Thymus (tissue), 11 donors: ENCODE data around the gene BRIP1. TPM values are rescaled to one million over a fixed set of nuclear protein-coding genes. Genes with fewer than 3 reads are reported as not detected.

Experiments
- DNase-seq, 9 donors: peaks; one replicate each; pipeline ENCODE4 v3.0.0-alpha.2; 2013; ENCODE audit warnings: low spot score in 9 of 9, low read depth in 6 of 9, missing footprints in 1 of 9
- H3K27ac ChIP-seq, 2 donors: one replicate each; pipeline ENCODE4 v1.5.1; 2013; ENCODE audit warnings: control low read depth in 1 of 2, low read depth in 1 of 2, low read length in 1 of 2, mild to moderate bottlenecking in 1 of 2, moderate library complexity in 1 of 2
- H3K27me3 ChIP-seq, 2 donors: one replicate each; pipeline ENCODE4 v1.5.1; 2013; ENCODE audit warnings: low read length in 1 of 2; ENCODE audit not compliant: control insufficient read depth in 2 of 2, insufficient read depth in 1 of 2
- H3K36me3 ChIP-seq, 2 donors: one replicate each; pipeline ENCODE4 v1.5.1; 2013; ENCODE audit warnings: low read length in 1 of 2, mild to moderate bottlenecking in 1 of 2, moderate library complexity in 1 of 2; ENCODE audit not compliant: control insufficient read depth in 2 of 2, insufficient read depth in 2 of 2
- H3K4me1 ChIP-seq, 2 donors: one replicate each; pipeline ENCODE4 v1.5.1; 2013; ENCODE audit warnings: low read length in 2 of 2; ENCODE audit not compliant: control insufficient read depth in 2 of 2, insufficient read depth in 2 of 2
- H3K4me3 ChIP-seq, 2 donors: one replicate each; pipeline ENCODE4 v1.5.1; 2013; ENCODE audit warnings: low read length in 2 of 2, control low read depth in 1 of 2, mild to moderate bottlenecking in 1 of 2
- H3K9me3 ChIP-seq, 2 donors: one replicate each; pipeline ENCODE4 v1.5.1; 2013; ENCODE audit warnings: low read length in 1 of 2, mild to moderate bottlenecking in 1 of 2; ENCODE audit not compliant: control insufficient read depth in 2 of 2, insufficient read depth in 1 of 2
- WGBS: extraction: QIAGEN DNeasy Blood & Tissue Kit; methylation state at CpG from one replicate; pipeline ENCODE4 v1.1.7; 2013; 5-methylcytosine and 5-hydroxymethylcytosine counted together
- polyA plus RNA-seq: library from polyadenylated mRNA; stranded (reverse); fragments of 200-250 nt; gene quantifications from one replicate; pipeline ENCODE4 v1.2.3, GENCODE V29; 2013
- total RNA-seq: library from RNA; stranded (reverse); fragments of 120-200 nt; gene quantifications from one replicate; pipeline ENCODE4 v1.2.4, GENCODE V29; 2013
- donor health status: healthy.

The BRIP1 gene
- total and polyA plus RNA-seq, 2 donors, result 0.68 to 11.5 TPM

DNA sequence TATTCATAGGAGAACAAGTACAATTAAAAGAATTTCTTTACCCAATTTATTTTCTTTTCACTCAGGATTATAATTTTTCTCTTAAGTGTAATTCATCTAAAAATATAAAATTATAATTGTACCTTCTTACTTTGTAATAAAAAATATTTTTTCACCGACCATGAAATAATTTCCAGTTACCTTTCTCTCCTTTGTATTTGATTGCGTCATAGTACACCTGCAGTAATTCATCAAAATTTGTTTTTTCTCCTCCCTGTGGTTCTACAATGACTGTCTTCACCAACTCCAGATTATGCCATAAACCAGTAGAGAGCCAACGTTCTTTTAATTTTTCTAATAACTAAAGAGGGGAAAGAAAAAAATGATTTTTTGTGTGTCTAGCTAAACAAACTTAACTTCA is 119.1 kb downstream of the BRIP1 start:
- no peak for DNase-seq
- Histone ChIP-seq H3K27ac (no peak overlapping the region), H3K27me3 (no peaks in the 10 kb centered on the region), H3K4me3 (no peak overlapping the region), H3K9me3 (peaks cover 0 to 1% of the 10 kb centered on the region in 2 donors), H3K36me3 (peaks cover 0 to 24% of the 10 kb centered on the region in 2 donors), H3K4me1 (no peaks in the 10 kb centered on the region)
- WGBS, result 99% methylated on average over 3 of the region's 3 CpGs

DNA sequence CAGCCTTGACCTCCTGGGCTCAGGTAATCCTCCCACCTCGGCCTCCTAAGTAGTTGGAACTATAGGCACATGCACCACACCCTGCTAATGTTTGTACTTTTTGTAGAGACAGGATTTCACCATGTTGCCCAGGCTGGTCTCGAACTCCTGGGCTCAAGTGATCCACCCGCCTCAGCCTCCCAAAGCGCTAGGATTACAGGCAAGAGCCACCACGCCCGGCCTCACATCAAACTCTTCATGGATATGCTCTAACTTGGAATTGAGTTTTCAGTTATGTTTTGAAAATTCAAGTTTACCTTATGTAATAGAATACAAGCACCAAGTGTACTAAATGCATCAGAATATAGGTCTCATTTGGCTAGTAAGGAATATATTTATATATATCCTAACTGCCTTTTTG is 119.6 kb downstream of the BRIP1 start:
- H3K9me3 ChIP-seq, result peaks cover 0 to 1% of the 10 kb centered on the region in 2 donors
- no peak overlapping the region for H3K4me3 ChIP-seq
- H3K36me3 ChIP-seq, result peaks cover 0 to 28% of the 10 kb centered on the region in 2 donors
- H3K27ac ChIP-seq, result no peak overlapping the region
- H3K27me3 ChIP-seq, result no peaks in the 10 kb centered on the region
- DNase-seq, result no peak
- H3K4me1 ChIP-seq, result no peaks in the 10 kb centered on the region
- WGBS, result 99% methylated on average over 6 of the region's 6 CpGs

DNA sequence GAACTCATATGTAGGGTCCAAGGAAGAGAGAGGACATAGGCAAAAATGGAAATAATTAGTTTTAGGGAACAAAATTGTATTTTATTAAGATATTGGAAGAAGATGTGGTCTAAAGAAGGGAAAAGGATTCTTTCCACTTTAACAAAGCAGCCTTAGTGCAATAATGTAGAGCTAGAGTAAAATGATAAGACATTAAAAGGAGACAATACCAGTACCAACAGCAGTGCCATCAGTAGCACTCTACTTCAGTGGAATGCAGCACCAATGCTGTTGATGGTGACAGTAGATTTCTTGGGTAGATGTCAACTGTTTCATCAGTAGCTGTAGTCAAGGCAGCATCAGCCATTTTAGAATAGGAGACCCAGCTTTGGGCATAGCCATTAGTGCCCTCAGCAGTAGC is 124.3 kb downstream of the BRIP1 start:
- Histone ChIP-seq H3K27ac (no peak overlapping the region), H3K4me3 (no peak overlapping the region), H3K36me3 (peaks cover 0 to 33% of the 10 kb centered on the region in 2 donors), H3K4me1 (no peaks in the 10 kb centered on the region), H3K9me3 (peaks cover 0 to 1% of the 10 kb centered on the region in 2 donors), H3K27me3 (no peaks in the 10 kb centered on the region)
- no peak for DNase-seq

DNA sequence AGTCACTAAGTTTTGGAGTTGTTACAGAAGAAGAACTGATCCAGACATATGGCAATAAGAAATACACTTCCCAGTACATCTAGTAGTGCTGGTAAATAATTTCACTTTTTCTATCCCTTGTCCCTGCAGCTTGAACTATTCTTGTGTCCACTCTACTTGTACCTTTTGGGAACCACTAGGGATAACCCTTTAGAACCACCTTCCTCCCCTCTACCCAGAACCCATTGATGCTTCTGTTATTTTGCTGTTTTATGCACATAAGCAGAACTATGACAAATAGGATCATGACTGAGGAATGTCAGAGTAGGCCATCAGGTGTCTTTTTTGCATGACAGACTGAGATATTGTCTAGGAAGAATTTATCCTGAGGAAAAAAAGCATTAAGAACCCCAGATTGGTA is 125.1 kb downstream of the BRIP1 start:
- H3K27me3 ChIP-seq, result no peaks in the 10 kb centered on the region

DNA sequence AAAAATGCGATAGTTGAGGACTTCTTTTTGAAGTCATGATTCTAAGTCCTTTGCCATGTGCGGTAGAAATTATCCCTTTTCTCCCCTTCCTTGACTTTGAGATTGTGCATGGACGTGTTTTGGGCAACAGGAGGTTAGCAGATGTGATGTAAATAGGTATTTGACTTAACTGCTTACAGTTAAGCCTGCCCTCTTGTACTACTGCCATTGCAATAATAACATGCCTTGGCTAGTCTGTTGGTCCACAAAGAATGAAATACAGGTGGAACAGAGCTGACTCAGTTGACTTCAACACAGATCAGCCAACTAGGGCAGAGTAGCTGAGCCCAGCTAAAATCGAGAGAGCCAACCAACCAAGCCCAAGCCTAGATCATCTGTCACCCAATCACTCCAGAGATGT is 125.5 kb downstream of the BRIP1 start:
- no peak for DNase-seq
- Histone ChIP-seq H3K4me1 (no peaks in the 10 kb centered on the region), H3K27ac (no peak overlapping the region), H3K36me3 (peaks cover 0 to 32% of the 10 kb centered on the region in 2 donors), H3K4me3 (no peak overlapping the region), H3K9me3 (peaks cover 0 to 1% of the 10 kb centered on the region in 2 donors), H3K27me3 (no peaks in the 10 kb centered on the region)
- 99% methylated on average over 4 of the region's 4 CpGs for WGBS

More for the DNA sequence above, 125.1 kb downstream of the BRIP1 start:
- Histone ChIP-seq H3K36me3 (peaks cover 0 to 33% of the 10 kb centered on the region in 2 donors), H3K27ac (no peak overlapping the region), H3K4me3 (no peak overlapping the region), H3K4me1 (no peaks in the 10 kb centered on the region), H3K9me3 (peaks cover 0 to 1% of the 10 kb centered on the region in 2 donors)
- no peak for DNase-seq

DNA sequence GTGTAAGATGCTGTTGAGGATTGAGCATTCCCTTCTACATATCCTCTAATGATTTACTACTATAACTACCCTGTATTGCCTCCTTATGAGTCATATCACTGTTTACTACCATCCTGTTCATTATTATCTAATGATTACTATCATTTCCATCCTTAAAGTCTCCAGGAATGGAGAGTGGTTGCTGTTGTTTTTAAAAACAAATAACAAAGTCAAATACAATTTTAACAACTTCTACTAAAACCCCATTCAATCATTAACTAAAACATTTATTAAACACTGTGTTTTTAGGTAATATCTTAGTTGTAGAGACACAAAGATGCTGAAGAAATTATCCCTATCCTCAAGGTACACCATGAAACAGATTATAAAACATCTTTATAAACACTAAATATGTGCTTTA is 126.9 kb downstream of the BRIP1 start:
- H3K36me3 ChIP-seq, result peaks cover 0 to 22% of the 10 kb centered on the region in 2 donors
- H3K27ac ChIP-seq, result no peak overlapping the region
- H3K4me3 ChIP-seq, result no peak overlapping the region
- H3K27me3 ChIP-seq, result no peaks in the 10 kb centered on the region
- no peaks in the 10 kb centered on the region for H3K4me1 ChIP-seq
- H3K9me3 ChIP-seq, result no peaks in the 10 kb centered on the region
- no peak for DNase-seq

DNA sequence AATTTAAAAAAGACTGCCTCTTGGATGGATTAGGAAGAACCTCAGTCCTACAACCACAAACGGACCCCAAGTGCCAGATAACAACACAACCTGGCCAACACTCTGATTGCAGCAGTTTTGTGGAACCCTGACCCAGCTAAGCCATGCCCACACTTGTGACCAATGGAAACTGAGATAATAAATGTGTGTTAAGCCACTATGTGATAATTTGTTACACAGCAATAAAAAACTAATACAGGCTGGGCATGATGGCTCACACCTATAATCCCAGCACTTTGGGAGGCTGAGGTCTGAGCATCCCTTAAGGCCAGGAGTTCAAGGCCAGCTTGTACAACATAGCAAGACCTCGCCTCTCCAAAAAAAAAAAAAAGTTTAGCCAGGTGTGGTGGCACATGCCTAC is 127.5 kb downstream of the BRIP1 start:
- peaks cover 0 to 17% of the 10 kb centered on the region in 2 donors for H3K36me3 ChIP-seq
- H3K4me3 ChIP-seq, result no peak overlapping the region
- H3K4me1 ChIP-seq, result no peaks in the 10 kb centered on the region
- H3K27me3 ChIP-seq, result no peaks in the 10 kb centered on the region
- 98% methylated on average over 2 of the region's 2 CpGs for WGBS
- H3K27ac ChIP-seq, result no peak overlapping the region
- H3K9me3 ChIP-seq, result no peaks in the 10 kb centered on the region
- DNase-seq, result no peak

DNA sequence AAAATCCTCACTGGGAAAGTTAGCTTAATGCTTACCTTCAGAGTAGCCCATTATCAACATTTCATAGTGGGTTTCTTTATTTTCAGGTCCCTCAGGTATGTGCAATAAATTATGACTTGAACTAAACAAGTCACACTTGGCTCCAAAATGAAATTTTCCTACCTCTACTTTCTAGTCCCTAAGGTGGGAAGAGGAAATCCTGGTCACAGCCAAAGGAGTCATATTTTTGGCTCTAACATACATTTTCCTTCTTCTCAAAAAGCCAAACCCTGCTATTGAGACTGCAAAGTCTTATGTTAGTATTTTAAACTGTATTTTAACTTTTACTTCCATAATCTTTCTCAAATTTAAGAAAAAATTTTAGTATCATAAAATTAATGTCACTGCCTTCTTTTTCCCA is 128.9 kb downstream of the BRIP1 start:
- Histone ChIP-seq H3K27ac (no peak overlapping the region), H3K9me3 (no peaks in the 10 kb centered on the region), H3K27me3 (no peaks in the 10 kb centered on the region), H3K4me3 (no peak overlapping the region), H3K4me1 (no peaks in the 10 kb centered on the region), H3K36me3 (peaks cover 0 to 9% of the 10 kb centered on the region in 2 donors)
- DNase-seq, result no peak

DNA sequence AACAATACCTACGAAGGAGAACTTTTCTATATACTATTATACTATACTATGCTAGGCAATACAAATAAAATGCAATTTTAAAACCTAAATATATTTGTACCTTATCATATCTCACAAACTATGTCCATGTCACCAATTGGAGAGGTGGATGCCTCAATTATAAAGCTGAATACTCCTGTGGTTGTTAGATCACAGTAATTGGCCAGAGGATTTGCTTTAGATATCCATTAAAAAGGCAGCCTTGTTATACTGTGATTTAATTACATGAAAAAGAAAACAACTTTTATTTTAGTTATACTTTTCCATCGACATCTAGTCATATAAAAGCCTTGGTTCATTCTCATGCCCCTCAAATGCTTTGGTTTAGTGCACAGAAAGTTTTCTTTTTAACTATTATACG is 129.3 kb downstream of the BRIP1 start:
- Histone ChIP-seq H3K36me3 (peaks cover 0 to 7% of the 10 kb centered on the region in 2 donors), H3K9me3 (no peaks in the 10 kb centered on the region), H3K27ac (no peak overlapping the region), H3K27me3 (no peaks in the 10 kb centered on the region), H3K4me3 (no peak overlapping the region), H3K4me1 (no peaks in the 10 kb centered on the region)
- 97% methylated on average over 3 of the region's 3 CpGs for WGBS
- DNase-seq, result no peak

DNA sequence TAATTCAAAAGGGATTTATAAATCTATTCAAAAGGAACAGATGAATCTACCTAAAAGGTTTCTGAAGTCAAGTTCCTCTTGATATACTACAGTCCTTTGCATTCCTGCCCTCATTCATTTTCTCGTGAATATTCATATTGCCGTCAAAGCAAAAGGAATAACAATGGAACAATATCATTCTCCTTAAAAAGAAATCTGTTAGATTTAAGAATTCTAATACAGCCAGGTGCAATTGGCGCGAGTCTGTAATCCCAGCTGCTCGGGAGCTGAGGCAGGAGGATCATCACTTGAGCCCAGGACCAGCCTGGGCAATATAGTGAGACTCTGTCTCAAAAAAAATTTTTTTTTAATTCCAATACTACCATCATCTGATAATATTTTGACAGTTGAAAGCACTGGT is 130.3 kb downstream of the BRIP1 start:
- H3K4me1 ChIP-seq, result no peaks in the 10 kb centered on the region
- peaks cover 1 to 5% of the 10 kb centered on the region in 2 donors for H3K36me3 ChIP-seq
- no peak overlapping the region for H3K27ac ChIP-seq
- WGBS, result 98% methylated on average over 5 of the region's 5 CpGs
- H3K27me3 ChIP-seq, result no peaks in the 10 kb centered on the region
- no peak for DNase-seq
- H3K9me3 ChIP-seq, result no peaks in the 10 kb centered on the region
- H3K4me3 ChIP-seq, result no peak overlapping the region
